Skeletal muscle satellite cell (primary cell): Measurements from ENCODE around the gene RNASE7.

Experiments
- H3K27me3 ChIP-seq: 2 replicates; pipeline ENCODE4 v1.7.0; 2013; ENCODE audit warnings: low read length; ENCODE audit not compliant: control insufficient read depth, insufficient read depth
- H3K36me3 ChIP-seq: 2 replicates; pipeline ENCODE4 v1.7.0; 2013; ENCODE audit warnings: mild to moderate bottlenecking, control low read depth, low read length; ENCODE audit not compliant: insufficient read depth
- H3K4me1 ChIP-seq: 2 replicates; pipeline ENCODE4 v1.7.0; 2013; ENCODE audit warnings: low read length; ENCODE audit not compliant: control insufficient read depth, insufficient read depth
- H3K4me2 ChIP-seq: 2 replicates; pipeline ENCODE4 v1.7.0; 2013; ENCODE audit warnings: mild to moderate bottlenecking, low read length
- H3K4me3 ChIP-seq: 2 replicates; pipeline ENCODE4 v1.7.0; 2013; ENCODE audit warnings: low read length
- H3K9ac ChIP-seq: 2 replicates; pipeline ENCODE4 v1.7.0; 2013; ENCODE audit warnings: mild to moderate bottlenecking, low read depth, low read length, moderate library complexity
- H3K9me3 ChIP-seq: replicated peaks from 2 replicates; pipeline ENCODE4 v1.7.0; 2013; ENCODE audit warnings: mild to moderate bottlenecking, control low read depth, low read length

RNASE7 gene

GRCh38 chr14:21084998-21085853 is 43.1 kb downstream of the RNASE7 start:
- Histone ChIP-seq H3K4me2 (no peak overlapping the region), H3K4me3 (no peak overlapping the region), H3K36me3 (peaks cover 73% of the 10 kb centered on the region), H3K9me3 (no peaks in the 10 kb centered on the region), H3K27me3 (no peaks in the 10 kb centered on the region), H3K4me1 (peaks cover 18% of the 10 kb centered on the region), H3K9ac (no peak overlapping the region)

- Histone ChIP-seq H3K9me3 (no peaks in the 10 kb centered on the region), H3K27me3 (no peaks in the 10 kb centered on the region), H3K4me1 (peaks cover 18% of the 10 kb centered on the region), H3K9ac (peak overlapping the region; percentile 32), H3K36me3 (peaks cover 67% of the 10 kb centered on the region), H3K4me3 (no peak overlapping the region), H3K4me2 (no peak overlapping the region)
Observed at GRCh38 chr14:21086908-21087293, 44.7 kb downstream of the RNASE7 start.

- no peak overlapping the region for H3K4me3 ChIP-seq
- peaks cover 18% of the 10 kb centered on the region for H3K4me1 ChIP-seq
- H3K36me3 ChIP-seq, result peaks cover 62% of the 10 kb centered on the region
- peak overlapping the region; percentile 32 for H3K9ac ChIP-seq
- no peak overlapping the region for H3K4me2 ChIP-seq
- H3K9me3 ChIP-seq, result no peaks in the 10 kb centered on the region
- no peaks in the 10 kb centered on the region for H3K27me3 ChIP-seq
Observed at GRCh38 chr14:21087294-21088091, 45.3 kb downstream of the RNASE7 start.

- no peak overlapping the region for H3K4me3 ChIP-seq
- H3K4me1 ChIP-seq, result peaks cover 18% of the 10 kb centered on the region
Observed at GRCh38 chr14:21088687-21089086, 46.5 kb downstream of the RNASE7 start.

GRCh38 chr14:21089271-21089670 is 47.1 kb downstream of the RNASE7 start:
- Histone ChIP-seq H3K36me3 (peaks cover 55% of the 10 kb centered on the region), H3K9ac (no peak overlapping the region), H3K4me1 (peaks cover 18% of the 10 kb centered on the region), H3K27me3 (no peaks in the 10 kb centered on the region), H3K9me3 (no peaks in the 10 kb centered on the region), H3K4me3 (no peak overlapping the region), H3K4me2 (no peak overlapping the region)

More at GRCh38 chr14:21088687-21089086, 46.5 kb downstream of the RNASE7 start:
- H3K9me3 ChIP-seq, result no peaks in the 10 kb centered on the region
- H3K4me2 ChIP-seq, result no peak overlapping the region
- peaks cover 60% of the 10 kb centered on the region for H3K36me3 ChIP-seq
- no peaks in the 10 kb centered on the region for H3K27me3 ChIP-seq
- no peak overlapping the region for H3K9ac ChIP-seq

- no peak overlapping the region for H3K4me3 ChIP-seq
- H3K9ac ChIP-seq, result no peak overlapping the region
- peaks cover 49% of the 10 kb centered on the region for H3K36me3 ChIP-seq
- no peaks in the 10 kb centered on the region for H3K27me3 ChIP-seq
- peaks cover 18% of the 10 kb centered on the region for H3K4me1 ChIP-seq
- no peaks in the 10 kb centered on the region for H3K9me3 ChIP-seq
- no peak overlapping the region for H3K4me2 ChIP-seq
Observed at GRCh38 chr14:21089877-21090193, 47.7 kb downstream of the RNASE7 start.

GRCh38 chr14:21090194-21090939 is 48.2 kb downstream of the RNASE7 start:
- H3K4me3 ChIP-seq, result no peak overlapping the region
- no peaks in the 10 kb centered on the region for H3K27me3 ChIP-seq
- H3K4me2 ChIP-seq, result no peak overlapping the region
- H3K9ac ChIP-seq, result no peak overlapping the region
- peaks cover 44% of the 10 kb centered on the region for H3K36me3 ChIP-seq
- peaks cover 18% of the 10 kb centered on the region for H3K4me1 ChIP-seq
- H3K9me3 ChIP-seq, result no peaks in the 10 kb centered on the region

GRCh38 chr14:21090940-21091663 is 48.9 kb downstream of the RNASE7 start:
- Histone ChIP-seq H3K9ac (no peak overlapping the region), H3K4me3 (no peak overlapping the region), H3K27me3 (no peaks in the 10 kb centered on the region), H3K4me2 (no peak overlapping the region), H3K9me3 (no peaks in the 10 kb centered on the region), H3K4me1 (peaks cover 20% of the 10 kb centered on the region), H3K36me3 (peaks cover 36% of the 10 kb centered on the region)

- no peak overlapping the region for H3K4me3 ChIP-seq
- H3K4me1 ChIP-seq, result peaks cover 24% of the 10 kb centered on the region
- no peaks in the 10 kb centered on the region for H3K9me3 ChIP-seq
- H3K4me2 ChIP-seq, result no peak overlapping the region
- peaks cover 29% of the 10 kb centered on the region for H3K36me3 ChIP-seq
- no peaks in the 10 kb centered on the region for H3K27me3 ChIP-seq
- no peak overlapping the region for H3K9ac ChIP-seq
Observed at GRCh38 chr14:21091821-21092272, 49.7 kb downstream of the RNASE7 start.

GRCh38 chr14:21092273-21093011 is 50.3 kb downstream of the RNASE7 start:
- Histone ChIP-seq H3K4me1 (peaks cover 18% of the 10 kb centered on the region), H3K9me3 (no peaks in the 10 kb centered on the region), H3K4me2 (no peak overlapping the region)

More at GRCh38 chr14:21092273-21093011, 50.3 kb downstream of the RNASE7 start:
- Histone ChIP-seq H3K4me3 (no peak overlapping the region), H3K36me3 (peaks cover 28% of the 10 kb centered on the region), H3K9ac (no peak overlapping the region), H3K27me3 (no peaks in the 10 kb centered on the region)
